Activated naive CD4-positive, alpha-beta T cell treated with anti-CD3 and anti-CD28 coated beads, Interleukin-2, amount 50 U/mL, for 24 hours (primary cell): ENCODE measurements around the gene STAG2.

Experiments used
- H3K27ac Mint-ChIP-seq: one replicate; pipeline ENCODE4 v1.8.0; 2021; ENCODE audit warnings: mild to moderate bottlenecking, mixed read lengths
- H3K27me3 Mint-ChIP-seq: one replicate; pipeline ENCODE4 v1.8.0; 2021; ENCODE audit warnings: mixed read lengths
- H3K36me3 Mint-ChIP-seq: one replicate; pipeline ENCODE4 v1.8.0; 2021; ENCODE audit warnings: mixed read lengths
- H3K4me1 Mint-ChIP-seq: one replicate; pipeline ENCODE4 v1.8.0; 2021; ENCODE audit warnings: mixed read lengths
- H3K4me3 Mint-ChIP-seq: one replicate; pipeline ENCODE4 v1.8.0; 2021; ENCODE audit warnings: mild to moderate bottlenecking, mixed read lengths
- H3K9me3 Mint-ChIP-seq: one replicate; pipeline ENCODE4 v1.8.0; 2021; ENCODE audit warnings: mixed read lengths

Gene STAG2

DNA sequence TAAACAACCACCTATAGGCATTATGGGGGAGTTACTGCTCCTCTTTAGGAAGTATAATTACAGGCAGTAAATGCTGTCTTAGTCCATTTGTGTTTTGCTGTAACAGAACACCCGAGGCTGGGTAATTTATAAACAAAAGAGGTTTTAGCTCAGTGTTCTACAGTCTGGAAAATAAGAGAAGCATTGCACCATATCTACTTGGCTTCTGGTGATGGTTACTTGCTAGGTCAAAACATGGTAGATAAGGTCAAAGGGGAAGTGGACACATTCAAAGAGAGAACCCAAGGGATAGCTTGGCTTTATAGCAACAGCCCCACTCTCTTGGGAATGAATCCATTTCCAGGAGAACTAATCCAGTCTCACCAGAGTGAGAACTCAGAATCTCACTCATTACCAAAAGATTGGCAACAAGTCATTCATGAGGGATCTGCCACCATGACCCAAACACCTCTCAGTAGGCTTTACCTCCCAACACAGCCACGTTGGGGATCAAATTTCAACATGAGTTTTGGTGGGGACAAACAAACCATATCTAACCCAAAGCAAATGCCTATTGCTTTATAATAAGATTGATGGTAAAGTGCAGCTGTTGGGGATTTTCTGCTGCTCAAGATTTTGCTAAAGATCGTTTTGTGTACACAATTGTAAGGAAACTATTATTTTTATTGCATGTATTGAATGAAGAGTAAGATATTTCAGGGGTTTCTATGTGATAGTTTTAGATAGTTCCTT is 32.6 kb downstream of the STAG2 start:
- Mint-ChIP-seq H3K36me3 (no peaks in the 10 kb centered on the region), H3K27me3 (no peaks in the 10 kb centered on the region), H3K4me3 (no peak overlapping the region), H3K9me3 (no peaks in the 10 kb centered on the region), H3K4me1 (peaks cover 61% of the 10 kb centered on the region), H3K27ac (no peak overlapping the region)

DNA sequence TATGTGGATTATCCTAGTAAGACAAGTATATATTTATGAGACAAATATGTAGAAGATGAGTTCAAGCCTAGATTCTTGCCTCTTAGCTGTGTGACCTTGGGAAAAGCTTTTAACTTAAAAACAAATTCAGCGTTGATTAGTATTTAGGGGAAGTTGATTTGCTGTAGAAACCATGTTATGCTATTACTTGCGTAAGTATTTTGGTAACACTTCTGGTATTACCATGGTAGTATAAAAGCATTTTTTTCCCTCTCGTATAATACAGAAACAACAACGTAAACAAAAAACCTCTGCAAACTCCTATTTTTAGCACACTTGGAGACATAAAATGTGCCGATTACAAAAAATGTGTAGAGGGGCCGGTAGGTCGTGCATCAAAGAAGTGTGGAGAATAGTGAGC is 33.2 kb downstream of the STAG2 start:
- Mint-ChIP-seq H3K36me3 (no peaks in the 10 kb centered on the region), H3K27me3 (no peaks in the 10 kb centered on the region), H3K4me1 (peaks cover 63% of the 10 kb centered on the region), H3K27ac (no peak overlapping the region), H3K9me3 (no peaks in the 10 kb centered on the region), H3K4me3 (no peak overlapping the region)

DNA sequence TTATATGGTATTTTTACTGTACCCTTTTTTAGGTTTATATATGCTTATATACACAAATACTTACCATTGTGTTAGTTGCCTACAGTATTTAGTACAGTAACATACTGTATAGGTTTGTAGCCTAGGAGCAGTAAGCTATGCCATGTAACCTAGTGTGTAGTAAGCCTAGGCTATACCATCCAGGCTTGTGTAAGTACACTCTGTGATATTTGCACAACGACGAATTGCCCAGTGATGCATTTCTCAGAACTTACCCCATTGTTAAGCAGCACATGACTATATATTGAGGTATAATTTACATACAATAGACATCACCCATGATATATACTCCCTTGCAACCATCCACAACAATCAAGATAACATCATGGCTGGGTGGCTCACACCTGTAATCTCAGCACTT is 40.1 kb downstream of the STAG2 start:
- Mint-ChIP-seq H3K36me3 (peaks cover 2% of the 10 kb centered on the region), H3K9me3 (no peaks in the 10 kb centered on the region), H3K4me3 (no peak overlapping the region), H3K4me1 (peaks cover 49% of the 10 kb centered on the region), H3K27ac (no peak overlapping the region), H3K27me3 (no peaks in the 10 kb centered on the region)

DNA sequence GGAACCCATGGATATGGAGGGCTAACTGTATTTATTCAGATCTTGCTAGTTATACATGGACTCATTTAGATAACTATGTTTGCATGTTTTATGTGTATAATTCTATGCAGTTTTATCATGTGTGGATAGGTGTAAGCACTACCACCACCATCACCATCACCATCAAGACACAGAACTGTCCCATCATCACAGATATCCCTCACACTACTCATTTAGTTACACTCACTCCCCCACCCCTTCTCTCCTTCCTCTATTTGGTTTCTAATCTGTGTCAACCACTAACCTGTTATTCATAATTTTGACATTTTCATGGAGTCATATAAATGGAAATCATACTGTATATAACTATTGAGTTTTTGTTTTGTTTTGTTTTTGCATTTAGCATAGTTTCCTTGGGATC is 43.7 kb downstream of the STAG2 start:
- Mint-ChIP-seq H3K4me3 (no peak overlapping the region), H3K4me1 (peaks cover 60% of the 10 kb centered on the region), H3K27ac (peak overlapping the region; percentile 88), H3K27me3 (no peaks in the 10 kb centered on the region), H3K36me3 (peaks cover 5% of the 10 kb centered on the region), H3K9me3 (no peaks in the 10 kb centered on the region)

DNA sequence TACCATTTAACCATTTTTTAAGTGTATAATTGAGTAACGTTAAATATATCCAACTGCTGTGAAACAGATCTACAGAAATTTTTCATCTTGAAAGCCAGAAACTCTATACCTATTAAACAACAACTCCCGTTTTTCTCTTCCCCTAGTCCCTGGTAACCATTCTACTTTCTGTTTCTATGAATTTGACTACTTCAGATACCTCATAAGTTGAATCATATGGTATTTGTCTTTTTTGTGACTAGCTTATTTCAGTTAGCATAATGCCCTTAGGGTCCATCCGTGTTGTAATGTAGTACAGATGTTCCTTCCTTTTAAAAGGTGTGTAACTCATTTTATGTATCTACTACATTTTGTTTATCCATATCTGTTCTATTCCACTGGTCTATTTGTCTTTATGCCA is 48.7 kb downstream of the STAG2 start:
- H3K36me3 Mint-ChIP-seq, result peaks cover 2% of the 10 kb centered on the region
- peak overlapping the region; percentile 30 for H3K27ac Mint-ChIP-seq
- H3K27me3 Mint-ChIP-seq, result no peaks in the 10 kb centered on the region
- H3K4me1 Mint-ChIP-seq, result peaks cover 83% of the 10 kb centered on the region
- no peaks in the 10 kb centered on the region for H3K9me3 Mint-ChIP-seq
- peak overlapping the region; percentile 39 for H3K4me3 Mint-ChIP-seq

DNA sequence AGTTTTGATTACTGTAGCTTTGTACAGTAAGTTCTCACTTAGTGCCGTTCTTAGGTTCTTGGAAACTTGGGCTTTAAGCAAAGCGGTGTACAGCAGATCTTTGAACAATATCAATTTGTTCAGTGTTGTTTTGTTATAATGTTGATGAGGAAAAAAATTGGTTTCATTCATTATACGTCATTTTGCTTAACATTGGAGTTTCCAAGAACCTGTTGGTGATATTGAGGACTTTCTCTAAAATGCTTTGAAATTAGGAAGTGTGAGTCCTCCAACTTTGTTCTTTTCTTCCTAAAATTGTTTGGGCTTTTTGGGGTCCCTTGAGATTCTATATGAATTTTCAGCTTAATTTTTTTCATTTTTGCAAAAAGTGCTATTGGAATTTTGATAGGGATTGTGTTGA is 49.1 kb downstream of the STAG2 start:
- Mint-ChIP-seq H3K4me1 (peaks cover 82% of the 10 kb centered on the region), H3K27me3 (no peaks in the 10 kb centered on the region), H3K4me3 (peak overlapping the region; percentile 39), H3K36me3 (peaks cover 2% of the 10 kb centered on the region), H3K9me3 (no peaks in the 10 kb centered on the region), H3K27ac (peak overlapping the region; percentile 80)

DNA sequence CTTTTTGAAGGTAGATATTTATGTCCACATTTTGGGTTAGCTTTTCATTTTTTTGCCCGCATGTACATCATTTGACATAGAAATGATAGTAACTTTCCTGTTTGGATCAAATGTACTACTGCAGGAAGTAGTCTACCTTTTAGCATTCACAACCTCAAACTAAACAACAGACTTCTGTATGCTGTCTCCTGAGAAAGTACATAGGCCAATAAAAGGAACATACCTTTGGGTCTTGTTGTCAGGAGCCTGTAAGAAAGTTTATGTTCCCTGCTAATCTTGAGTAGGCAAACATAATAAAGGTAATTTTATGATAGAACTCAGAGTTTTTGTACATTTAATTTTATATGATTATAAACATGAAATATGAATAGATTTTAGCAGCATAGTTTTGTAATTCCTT is 54.2 kb downstream of the STAG2 start:
- Mint-ChIP-seq H3K4me1 (peaks cover 52% of the 10 kb centered on the region), H3K27me3 (no peaks in the 10 kb centered on the region), H3K9me3 (no peaks in the 10 kb centered on the region), H3K36me3 (no peaks in the 10 kb centered on the region), H3K27ac (no peak overlapping the region), H3K4me3 (no peak overlapping the region)

DNA sequence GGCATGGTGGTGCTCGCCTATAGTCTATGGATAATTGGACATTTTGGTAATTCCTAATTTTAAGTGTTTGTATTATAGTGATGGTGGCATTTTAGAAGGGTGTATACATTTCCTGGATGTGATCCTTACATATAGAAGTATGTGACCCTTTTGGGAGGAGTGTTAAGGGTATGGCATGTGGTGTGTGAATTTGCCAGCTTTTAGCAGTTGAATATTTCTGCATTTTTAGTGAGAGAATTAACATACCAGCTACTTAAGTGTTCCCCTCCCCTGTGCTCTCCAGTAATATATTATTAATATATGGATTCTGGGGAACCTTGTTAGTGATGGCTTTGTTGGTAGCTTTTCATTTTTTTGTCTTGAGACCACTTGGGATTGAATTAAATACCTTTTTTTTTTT is 55.3 kb downstream of the STAG2 start:
- H3K36me3 Mint-ChIP-seq, result no peaks in the 10 kb centered on the region
- H3K4me3 Mint-ChIP-seq, result no peak overlapping the region
- peak overlapping the region; percentile 12 for H3K27ac Mint-ChIP-seq
- peaks cover 49% of the 10 kb centered on the region for H3K4me1 Mint-ChIP-seq
- no peaks in the 10 kb centered on the region for H3K27me3 Mint-ChIP-seq
- no peaks in the 10 kb centered on the region for H3K9me3 Mint-ChIP-seq

DNA sequence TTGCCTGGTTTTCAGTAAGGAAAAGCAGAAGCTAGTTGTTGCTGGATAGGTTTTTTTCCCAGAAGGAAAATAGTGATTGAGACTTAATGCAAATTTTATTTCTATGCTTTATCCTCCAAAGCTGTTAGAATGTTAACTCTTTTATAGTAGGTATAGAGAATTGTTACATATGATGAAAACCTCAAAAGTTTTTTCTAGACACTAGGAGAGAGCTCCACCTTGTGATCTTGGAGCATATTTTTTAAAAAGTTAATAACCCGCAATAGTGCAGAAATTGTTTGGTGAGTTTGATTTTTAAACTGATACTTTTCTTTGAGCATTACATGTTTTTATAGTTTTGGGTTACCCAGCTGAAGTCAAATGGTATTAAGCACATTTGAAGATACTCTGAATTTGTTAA is 56.5 kb downstream of the STAG2 start:
- no peaks in the 10 kb centered on the region for H3K36me3 Mint-ChIP-seq
- H3K4me3 Mint-ChIP-seq, result no peak overlapping the region
- H3K4me1 Mint-ChIP-seq, result peaks cover 43% of the 10 kb centered on the region
- no peaks in the 10 kb centered on the region for H3K27me3 Mint-ChIP-seq
- no peaks in the 10 kb centered on the region for H3K9me3 Mint-ChIP-seq
- peak overlapping the region; percentile 30 for H3K27ac Mint-ChIP-seq

DNA sequence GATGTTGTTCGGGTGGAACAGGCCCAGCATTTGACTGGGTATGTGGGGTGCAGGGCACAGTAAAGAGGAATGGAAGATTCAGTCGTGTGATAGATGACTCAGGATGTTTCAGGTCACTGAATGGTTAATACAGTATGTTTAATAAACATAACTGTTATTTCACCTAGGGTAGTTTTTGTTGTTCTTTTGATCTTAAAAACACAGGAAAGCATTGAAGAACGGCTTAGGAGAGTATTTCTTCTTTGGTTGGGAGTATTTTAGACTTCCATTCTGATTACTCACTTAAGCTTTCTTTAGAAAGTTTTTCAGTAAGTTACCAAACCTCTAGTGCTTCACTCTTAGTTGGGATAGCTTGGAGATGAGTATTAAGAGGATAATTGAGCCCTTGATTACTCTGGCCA is 62.3 kb downstream of the STAG2 start:
- Mint-ChIP-seq H3K27ac (peak overlapping the region; percentile 95), H3K4me3 (peak overlapping the region; percentile 36), H3K4me1 (peaks cover 26% of the 10 kb centered on the region), H3K27me3 (no peaks in the 10 kb centered on the region), H3K36me3 (peaks cover 2% of the 10 kb centered on the region), H3K9me3 (no peaks in the 10 kb centered on the region)

DNA sequence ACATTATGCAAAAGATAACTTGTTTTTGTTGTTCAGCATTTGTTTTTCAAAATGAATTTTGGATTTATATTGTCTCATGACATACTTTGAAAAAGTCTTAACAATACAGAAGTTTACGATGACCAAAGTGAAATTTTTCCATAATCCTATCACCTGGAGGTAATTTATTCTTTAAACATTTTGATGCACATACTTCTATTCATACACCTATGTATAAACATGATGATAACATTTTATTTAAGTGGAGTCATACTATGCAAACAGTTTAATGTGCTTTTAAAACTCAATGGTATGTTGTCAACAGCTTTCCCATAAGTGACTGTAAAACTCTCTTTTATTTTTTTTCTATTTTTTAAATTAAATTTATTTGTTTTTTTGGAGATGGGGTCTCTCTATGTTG is 65.0 kb downstream of the STAG2 start:
- Mint-ChIP-seq H3K27me3 (no peaks in the 10 kb centered on the region), H3K27ac (no peak overlapping the region), H3K4me1 (peaks cover 17% of the 10 kb centered on the region), H3K36me3 (peaks cover 2% of the 10 kb centered on the region), H3K9me3 (no peaks in the 10 kb centered on the region), H3K4me3 (no peak overlapping the region)

DNA sequence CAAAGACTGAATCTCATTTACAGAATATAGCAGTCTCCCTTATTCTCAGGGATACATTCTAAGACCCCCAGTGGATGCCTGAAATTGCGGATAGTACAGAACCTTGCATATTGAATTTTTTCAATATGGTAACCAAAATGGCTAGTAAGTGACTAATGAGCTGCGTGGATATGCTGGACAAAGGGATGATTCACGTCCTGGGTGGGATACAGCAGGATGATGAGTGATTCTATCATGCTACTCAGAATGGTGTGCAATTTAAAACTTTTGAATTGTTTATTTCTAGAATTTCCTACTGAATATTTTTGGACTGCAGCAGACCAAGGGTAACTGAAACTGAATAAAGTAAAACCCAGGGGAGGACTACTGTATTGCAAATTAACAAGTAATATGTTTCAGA is 66.7 kb downstream of the STAG2 start:
- peaks cover 2% of the 10 kb centered on the region for H3K36me3 Mint-ChIP-seq
- H3K4me3 Mint-ChIP-seq, result no peak overlapping the region
- H3K9me3 Mint-ChIP-seq, result no peaks in the 10 kb centered on the region
- H3K27me3 Mint-ChIP-seq, result no peaks in the 10 kb centered on the region
- peak overlapping the region; percentile 12 for H3K27ac Mint-ChIP-seq
- H3K4me1 Mint-ChIP-seq, result peaks cover 9% of the 10 kb centered on the region

DNA sequence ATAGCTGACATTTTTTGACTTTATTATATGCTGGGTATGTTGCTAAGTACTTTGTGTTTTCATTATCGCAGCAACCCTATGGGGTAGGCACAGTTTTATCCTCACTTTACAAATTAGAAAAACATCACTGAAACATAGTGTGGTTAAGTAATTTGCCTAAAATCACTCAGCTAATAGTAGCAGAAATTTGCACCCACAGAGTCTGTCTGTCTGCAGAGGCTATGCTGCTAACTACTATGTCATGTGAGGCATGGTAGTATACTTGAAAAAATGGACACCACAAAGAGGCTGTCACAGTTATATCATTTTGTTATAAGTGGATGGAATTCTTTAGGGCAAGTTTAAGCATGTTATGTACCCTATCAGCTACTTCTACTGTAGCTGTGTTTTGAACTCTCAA is 69.0 kb downstream of the STAG2 start:
- Mint-ChIP-seq H3K4me3 (no peak overlapping the region), H3K4me1 (peaks cover 6% of the 10 kb centered on the region), H3K27me3 (no peaks in the 10 kb centered on the region), H3K36me3 (no peaks in the 10 kb centered on the region), H3K27ac (no peak overlapping the region), H3K9me3 (no peaks in the 10 kb centered on the region)

DNA sequence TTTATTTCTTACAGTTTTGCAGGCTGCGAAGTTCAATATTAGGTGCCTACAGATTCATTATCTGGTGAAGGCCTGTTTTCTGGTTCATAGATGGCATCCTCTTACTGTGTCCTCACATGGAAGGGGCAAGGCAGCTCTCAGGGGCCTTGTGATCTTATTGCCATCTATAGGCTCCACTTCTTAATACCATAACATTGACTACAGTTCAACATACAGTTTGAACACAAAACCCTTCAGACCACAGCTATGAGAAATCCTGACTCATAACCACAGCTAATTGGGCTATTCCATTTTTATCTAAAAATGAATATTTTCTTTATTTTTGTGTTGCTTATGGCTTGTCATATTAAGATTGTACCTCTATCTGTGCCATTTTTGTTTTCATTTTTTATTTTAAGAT is 72.3 kb downstream of the STAG2 start:
- H3K9me3 Mint-ChIP-seq, result no peaks in the 10 kb centered on the region
- no peaks in the 10 kb centered on the region for H3K36me3 Mint-ChIP-seq
- no peak overlapping the region for H3K4me3 Mint-ChIP-seq
- no peak overlapping the region for H3K27ac Mint-ChIP-seq
- no peaks in the 10 kb centered on the region for H3K27me3 Mint-ChIP-seq
- H3K4me1 Mint-ChIP-seq, result peaks cover 17% of the 10 kb centered on the region

DNA sequence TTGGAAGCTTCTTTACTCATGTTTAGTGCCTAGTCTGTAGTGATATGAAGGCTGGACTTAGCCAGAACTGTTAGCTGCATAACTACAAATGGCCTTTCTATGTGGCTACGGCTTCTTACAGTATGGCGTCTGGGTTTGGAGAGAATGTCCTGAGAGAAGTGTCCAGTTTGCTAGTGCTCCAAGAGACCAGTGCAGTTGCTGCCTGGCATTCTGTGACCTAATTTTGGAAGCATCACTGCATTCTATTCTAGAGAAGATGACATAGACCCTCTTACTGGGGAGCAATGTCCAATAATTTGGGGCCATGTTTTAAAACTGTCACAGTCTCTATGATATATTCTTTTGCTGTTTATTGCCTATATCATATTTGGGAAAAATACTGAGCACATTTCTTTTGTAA is 74.2 kb downstream of the STAG2 start:
- no peak overlapping the region for H3K4me3 Mint-ChIP-seq
- no peaks in the 10 kb centered on the region for H3K27me3 Mint-ChIP-seq
- H3K36me3 Mint-ChIP-seq, result no peaks in the 10 kb centered on the region
- no peaks in the 10 kb centered on the region for H3K9me3 Mint-ChIP-seq
- H3K27ac Mint-ChIP-seq, result no peak overlapping the region
- peaks cover 24% of the 10 kb centered on the region for H3K4me1 Mint-ChIP-seq

DNA sequence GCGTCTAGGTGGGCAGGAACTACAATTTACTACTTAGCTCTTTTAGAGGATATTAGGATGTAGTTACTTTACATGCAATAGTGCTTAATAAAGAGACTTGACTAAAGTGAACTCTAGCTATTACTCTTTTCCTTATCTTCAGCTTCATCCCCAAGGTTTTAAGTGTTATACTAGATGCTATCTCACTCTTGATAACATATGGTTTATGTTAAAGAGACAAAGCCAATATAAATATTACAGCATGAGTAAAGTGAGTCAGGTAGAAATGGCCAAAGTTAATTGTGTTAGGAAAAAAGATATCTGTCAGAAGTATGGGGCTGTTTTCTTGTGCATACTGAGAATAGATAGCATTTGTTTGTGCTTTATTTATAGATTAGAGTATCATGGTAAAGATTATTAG is 80.5 kb downstream of the STAG2 start:
- H3K36me3 Mint-ChIP-seq, result peaks cover 8% of the 10 kb centered on the region
- H3K4me1 Mint-ChIP-seq, result peaks cover 43% of the 10 kb centered on the region
- H3K4me3 Mint-ChIP-seq, result no peak overlapping the region
- H3K27ac Mint-ChIP-seq, result peak overlapping the region; percentile 76
- H3K27me3 Mint-ChIP-seq, result no peaks in the 10 kb centered on the region
- no peaks in the 10 kb centered on the region for H3K9me3 Mint-ChIP-seq

DNA sequence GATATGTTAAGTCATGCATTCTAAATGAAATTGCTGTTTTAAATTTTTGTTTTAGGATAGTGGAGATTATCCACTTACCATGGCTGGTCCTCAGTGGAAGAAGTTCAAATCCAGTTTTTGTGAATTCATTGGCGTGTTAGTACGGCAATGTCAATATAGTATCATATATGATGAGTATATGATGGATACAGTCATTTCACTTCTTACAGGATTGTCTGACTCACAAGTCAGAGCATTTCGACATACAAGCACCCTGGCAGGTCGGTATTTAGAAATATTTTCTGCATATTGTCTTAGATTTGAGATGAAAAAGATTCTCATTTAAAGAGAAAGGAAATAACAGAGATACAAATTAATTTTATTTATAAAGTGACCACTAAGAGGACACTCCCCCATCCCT is 83.6 kb downstream of the STAG2 start:
- H3K27ac Mint-ChIP-seq, result no peak overlapping the region
- no peaks in the 10 kb centered on the region for H3K9me3 Mint-ChIP-seq
- peaks cover 10% of the 10 kb centered on the region for H3K36me3 Mint-ChIP-seq

More for the DNA sequence above, 83.6 kb downstream of the STAG2 start:
- H3K27me3 Mint-ChIP-seq, result no peaks in the 10 kb centered on the region
- no peak overlapping the region for H3K4me3 Mint-ChIP-seq
- peaks cover 31% of the 10 kb centered on the region for H3K4me1 Mint-ChIP-seq
